ENCODE data around the gene ZNF497.

GRCh38 chr19:58332697-58333096 is 29.9 kb downstream of the ZNF497 start:
- TF ChIP-seq POLR2A (IDR thresholded peaks at IDR 0.05) (no peak), CTCF (IDR thresholded peaks at IDR 0.05) (no peak)

Data from Peyer's patch (tissue), 4 donors.